GM19035 (cell line): ENCODE data around the gene TCF7L2.

Source experiments
- ATAC-seq: cut with Tn5 transposase; IDR thresholded peaks from one replicate; pipeline ENCODE4 v1.9.1; 2021; ENCODE audit not compliant: unreplicated experiment

The TCF7L2 gene

DNA sequence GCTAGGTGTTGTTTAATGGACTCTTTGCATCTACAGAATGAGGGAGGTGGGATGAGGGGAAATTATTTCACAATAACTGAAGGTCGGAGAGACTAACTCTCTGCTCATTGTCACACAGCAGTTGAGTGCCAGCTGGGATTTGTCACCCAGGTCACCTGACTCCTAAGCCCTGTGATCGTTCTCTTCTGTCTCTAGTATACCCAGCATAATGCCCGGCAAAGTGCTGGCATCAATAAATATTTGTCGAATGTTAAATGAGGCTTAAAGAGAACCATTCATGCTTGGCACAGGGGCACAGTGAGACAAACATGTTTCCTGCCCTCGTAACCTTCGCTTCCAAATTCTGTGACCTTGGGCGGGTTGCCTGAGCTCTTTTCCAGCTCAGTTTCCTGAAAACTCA is 70.8 kb downstream of the TCF7L2 start:
- ATAC-seq: no peak

DNA sequence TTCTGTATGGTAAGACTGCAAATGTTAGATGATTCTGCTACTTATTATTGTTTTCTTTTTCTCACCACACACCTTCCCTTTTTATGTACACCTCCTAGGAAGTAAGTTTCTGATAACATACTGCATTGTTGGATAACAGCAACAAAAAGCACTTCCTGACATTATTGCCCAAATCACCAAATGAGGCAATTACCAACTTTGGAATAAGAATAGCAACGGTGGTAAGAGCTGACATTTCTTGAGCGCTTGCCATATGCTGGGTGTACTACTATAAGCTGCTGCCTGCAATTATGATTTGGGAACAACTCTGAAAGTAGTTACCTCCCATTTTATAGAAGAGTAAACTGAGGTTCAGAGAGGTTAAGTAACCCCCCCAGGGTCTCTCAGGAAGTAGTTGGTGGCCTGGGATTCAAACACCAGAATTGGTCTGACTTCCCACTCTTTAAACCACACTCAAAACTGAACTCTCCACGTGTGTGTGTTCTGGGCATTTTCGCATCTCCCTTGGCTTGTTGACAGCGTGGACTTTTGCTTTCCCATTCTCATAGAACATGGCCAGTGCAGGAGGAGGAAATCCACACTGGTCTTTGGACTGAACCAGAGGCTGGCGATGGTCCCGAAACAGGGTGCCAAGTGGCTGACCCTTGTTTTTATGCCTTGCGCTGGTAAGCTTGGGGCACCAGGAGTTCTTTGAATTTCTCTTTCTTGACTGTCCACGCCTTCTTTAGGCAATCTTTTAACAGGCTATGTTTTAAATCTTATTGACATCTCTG is 71.4 kb downstream of the TCF7L2 start:
- no peak for ATAC-seq

DNA sequence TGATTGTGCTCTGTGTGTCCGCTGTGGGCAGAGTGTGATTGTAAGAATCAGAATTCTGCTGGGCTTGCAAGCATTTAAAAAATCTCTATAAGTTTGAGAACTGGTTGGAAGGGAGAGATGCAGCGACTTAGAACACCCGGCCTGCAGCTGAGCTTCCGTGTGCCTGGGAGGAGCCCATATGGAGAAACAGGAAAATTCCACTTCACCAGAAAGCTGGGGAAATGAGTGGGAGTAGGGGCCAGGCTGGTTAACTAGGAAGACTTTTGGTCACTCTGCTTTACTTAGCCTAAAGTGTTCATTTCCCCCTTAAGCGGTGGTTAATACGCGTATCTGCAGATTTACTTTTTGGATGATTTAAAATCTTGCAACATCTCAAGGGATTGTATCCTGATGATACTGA is 72.2 kb downstream of the TCF7L2 start:
- no peak for ATAC-seq

DNA sequence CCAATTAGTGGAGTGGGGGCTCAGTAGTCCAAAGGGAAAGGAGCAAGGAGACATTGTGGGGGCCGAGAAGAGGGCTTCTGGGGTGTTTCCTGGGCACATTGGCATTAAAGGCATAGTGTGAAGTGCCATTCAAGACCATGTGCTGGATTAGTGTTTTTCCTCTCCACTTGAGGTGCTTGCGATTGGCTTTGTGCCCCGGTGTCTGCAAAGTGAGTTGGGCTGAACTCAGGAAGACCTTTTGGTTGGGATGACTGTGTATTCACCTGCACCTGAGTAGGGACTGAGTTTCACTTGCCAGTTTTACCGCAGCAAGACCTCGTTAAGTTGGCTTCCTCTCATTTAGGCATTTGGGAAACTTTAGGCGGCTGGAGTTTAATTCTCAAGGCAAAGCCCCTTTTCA is 73.0 kb downstream of the TCF7L2 start:
- ATAC-seq: no peak

DNA sequence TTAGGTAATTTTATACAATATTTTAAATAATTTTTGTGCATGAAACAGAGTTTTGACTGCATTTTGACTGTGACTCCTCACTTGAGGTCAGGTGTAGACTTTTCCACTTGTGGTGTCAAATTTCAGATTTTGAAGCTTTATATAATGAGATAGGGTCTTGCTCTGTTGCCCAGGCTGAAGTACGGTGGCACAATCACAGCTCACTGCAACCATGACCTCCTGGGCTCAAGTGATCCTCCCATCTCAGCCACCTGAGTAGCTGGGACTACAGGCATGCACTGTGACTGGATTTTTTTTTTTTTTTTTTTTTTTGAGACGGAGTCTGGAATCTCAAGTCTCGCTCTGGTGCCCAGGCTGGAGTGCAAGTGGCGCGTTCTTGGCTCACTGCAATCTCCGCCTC is 74.9 kb downstream of the TCF7L2 start:
- no peak for ATAC-seq

DNA sequence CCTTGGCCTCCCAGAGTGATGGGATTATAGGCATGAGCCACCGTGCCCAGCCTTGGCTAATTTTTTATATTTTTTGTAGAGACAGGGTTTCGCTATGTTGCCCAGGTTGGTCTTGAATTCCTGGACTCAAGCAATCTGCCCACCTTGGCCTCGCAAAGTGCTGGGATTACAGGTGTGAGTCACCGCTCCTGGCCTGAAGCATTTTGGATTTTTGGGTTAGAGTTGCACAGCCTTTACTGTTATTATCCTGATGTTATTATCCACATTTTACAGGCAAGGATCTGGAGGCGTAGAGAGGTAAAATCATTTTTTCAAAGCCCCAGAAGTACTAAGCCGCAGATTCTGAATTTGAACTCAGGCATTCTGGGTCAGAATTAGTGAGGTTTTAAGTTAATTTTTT is 75.4 kb downstream of the TCF7L2 start:
- ATAC-seq: no peak

DNA sequence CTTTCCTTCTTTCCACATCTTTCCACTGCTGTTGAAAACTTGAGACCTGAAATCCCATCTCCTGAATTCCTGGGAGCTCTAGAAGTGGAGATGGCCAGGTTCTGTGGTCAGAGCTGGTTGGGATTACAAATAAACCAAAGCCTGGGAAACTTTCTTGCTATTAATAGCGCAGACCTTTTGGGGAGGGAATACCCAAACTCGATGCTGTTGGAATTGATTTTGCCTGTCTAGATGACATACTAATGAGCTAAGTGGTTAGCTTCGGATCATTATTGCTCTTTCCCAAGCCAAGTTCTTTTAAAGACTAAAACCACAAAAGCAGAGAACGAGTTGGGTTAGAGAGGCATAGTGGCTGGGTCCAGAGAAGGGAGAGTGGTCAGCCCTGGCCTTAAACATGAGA is 76.6 kb downstream of the TCF7L2 start:
- no peak for ATAC-seq

DNA sequence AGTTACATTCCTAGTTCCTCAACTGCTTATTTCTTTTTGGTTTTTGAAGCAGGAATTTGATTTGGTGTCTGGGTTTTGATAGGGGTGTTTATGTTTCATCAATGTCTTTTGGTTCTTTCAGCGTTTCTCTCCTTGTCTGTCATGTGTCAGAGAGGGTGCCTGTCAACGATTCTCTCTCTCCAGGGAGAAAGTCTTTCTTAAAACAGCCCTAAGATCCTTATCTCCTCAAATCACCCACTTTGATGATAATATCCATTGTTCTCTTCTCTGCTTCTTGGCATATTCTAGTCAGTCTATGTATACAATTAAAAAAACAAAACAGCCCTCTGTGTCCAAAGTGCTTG is 77.2 kb downstream of the TCF7L2 start:
- no peak for ATAC-seq

DNA sequence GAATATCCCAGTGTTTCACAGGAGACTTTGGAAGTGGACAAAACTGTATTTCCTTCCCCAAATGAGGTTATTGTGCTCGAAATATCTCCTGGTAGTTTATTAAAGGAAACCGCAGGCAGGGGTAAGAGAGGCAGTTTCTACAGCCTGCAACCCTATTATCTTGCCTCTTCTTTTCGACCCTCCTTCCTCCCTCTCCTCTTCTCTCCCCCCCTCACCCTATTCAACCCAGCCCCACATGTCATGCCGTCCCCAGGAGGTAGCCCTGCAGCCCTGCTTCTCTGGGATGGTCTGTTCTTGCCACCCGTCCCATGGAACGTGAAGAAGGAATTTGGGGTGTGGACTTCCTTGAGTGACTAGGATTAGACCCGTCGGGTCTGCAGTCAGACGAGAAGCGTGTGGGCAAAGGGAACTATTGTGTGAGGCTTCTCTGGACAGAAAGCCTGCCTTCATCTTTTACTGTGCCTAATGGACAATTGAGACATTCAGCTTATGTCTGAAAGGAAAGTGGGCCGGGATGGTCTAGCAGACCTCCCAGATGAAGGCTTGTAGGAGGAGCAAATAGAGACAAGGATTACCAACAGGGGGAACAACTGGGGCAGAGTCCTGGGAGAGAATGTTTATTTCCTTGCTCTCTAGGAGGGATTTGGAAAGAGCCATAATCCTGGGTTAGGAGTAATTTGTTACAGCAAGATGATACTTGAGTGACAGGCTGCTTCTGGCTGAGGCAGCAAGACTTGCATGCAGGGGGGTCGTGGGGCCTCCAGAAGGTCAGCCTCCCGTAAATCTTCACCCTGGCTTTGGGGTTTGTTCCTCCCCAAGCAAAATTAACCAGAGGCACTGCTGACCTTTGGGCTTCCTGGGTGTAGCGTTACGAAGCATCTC is 77.8 kb downstream of the TCF7L2 start:
- no peak for ATAC-seq

DNA sequence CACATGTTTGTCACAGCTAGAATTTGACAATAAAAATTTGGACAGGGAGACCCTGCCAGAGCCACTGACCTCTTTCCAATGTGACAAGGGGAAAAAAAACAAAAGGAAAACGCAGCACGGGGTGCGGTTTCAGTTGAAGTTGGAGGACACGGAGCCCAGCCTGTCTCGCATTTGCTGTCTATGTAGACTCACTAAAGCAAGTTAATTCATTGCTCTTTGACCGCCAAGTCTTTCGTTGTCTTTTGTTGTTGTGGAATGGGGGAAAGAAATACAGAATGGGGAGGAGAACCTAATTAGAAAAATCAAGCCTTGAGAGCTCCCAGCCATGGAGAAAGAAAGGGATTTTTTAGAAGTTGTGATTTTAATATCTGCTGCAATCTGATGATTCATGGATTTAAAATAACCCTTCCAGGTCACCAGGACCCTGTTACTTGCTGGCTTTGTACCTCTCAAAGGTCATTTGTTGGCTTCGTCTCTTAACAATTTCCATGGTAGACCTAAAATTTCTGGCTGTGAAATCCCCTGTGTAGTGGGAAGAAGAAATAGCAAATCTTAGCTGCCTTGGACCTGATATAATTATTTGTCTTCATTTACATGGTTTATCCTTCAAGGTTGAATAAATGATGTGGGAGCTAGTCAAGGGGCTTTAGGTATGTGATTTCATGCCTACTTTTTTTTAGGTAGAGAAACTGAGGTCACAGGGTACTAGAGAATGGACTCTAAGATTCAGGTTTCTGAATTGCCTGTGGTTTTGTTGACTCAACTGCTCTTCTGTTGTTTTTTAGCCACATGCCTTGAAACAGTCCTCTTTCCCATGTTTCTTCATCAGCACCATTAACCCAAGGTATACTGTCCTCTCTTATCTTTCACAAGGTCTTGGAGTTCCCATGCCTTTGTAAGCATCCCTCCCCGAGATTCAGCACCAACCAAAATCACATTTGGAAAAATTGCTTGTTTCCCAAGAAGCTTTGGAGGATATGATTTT is 78.7 kb downstream of the TCF7L2 start:
- no peak for ATAC-seq

DNA sequence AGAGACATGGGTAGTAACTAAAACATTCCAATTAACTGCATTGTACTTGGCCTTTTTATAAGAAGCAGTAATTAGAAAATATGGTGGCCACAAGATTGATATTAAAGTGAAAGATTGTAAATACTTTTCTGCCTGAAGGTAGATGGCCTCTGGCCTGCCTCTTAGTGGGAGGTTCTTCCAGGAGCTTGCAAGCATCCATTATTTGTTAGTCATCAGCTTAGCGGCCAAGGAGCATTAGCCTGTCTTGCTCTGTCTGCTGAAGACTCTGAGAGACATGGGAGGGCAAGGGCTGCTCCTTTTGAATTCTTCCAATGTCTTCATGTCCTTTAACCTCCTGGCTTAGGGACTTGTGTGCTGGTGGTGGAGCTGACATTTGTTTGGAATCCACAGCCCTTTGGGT is 80.4 kb downstream of the TCF7L2 start:
- no peak for ATAC-seq

DNA sequence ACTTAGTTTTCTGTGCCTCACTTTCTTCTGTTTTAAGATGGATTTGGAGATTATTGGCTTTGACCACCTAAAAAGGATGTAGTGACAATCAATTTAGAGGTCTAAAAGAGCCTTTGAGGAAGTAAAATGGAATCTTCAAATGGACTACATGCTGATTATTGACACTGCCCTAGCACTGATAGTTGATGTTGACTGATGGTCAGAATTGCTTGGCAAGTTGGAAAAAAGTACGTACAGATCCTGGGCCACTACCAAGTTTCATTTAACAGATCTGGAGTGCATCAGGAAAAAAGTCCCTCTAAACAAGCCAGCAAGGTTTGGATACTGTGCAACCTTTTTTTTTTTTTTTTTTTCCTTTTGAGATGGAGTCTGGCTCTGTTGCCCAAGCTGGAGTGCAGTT is 81.1 kb downstream of the TCF7L2 start:
- no peak for ATAC-seq

DNA sequence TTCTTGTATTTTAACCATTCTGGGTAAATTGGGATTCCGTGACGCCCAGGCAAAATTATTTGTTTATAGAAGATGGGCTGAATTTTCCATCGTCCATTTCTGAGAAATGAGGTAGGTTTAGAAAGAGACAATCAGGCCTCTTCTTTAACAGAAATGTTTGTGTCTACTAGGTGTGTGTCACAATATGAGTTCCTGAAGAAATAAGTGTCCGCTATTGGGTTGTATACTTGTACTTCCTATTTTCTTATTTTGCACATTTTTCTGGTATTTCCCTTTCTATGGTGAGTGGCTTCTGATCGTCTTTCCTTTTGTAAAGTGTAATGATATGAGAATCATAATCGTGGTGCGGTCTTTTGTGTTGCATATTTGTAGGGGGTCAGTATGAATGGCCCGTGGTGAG is 83.9 kb downstream of the TCF7L2 start:
- ATAC-seq: no peak

DNA sequence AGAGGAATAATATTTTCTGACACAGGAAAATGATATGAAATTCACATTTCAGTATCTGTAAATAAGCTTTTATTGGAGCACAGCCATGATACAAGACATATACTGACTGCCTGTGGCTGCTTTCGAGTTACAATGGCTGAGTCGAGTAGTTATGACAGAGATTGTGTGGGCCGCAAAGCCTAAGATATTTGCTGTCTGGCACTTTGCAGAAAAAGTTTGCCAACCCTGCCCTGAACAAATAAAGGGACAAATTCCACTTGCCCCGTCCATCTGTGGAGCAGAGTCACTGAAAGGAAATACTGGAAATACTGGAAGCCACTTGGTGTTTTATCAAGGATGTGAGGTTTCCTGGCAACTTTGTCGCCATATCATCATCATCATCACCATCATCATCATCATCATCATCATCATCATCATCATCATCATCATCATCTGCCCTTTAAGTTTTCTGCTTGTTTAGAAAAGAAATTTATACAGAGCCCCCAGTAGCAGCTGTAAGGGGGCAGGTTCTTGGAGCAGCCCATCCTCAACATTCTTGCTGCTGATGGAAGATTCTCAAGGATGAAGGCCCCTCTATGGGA is 85.8 kb downstream of the TCF7L2 start:
- ATAC-seq: no peak

DNA sequence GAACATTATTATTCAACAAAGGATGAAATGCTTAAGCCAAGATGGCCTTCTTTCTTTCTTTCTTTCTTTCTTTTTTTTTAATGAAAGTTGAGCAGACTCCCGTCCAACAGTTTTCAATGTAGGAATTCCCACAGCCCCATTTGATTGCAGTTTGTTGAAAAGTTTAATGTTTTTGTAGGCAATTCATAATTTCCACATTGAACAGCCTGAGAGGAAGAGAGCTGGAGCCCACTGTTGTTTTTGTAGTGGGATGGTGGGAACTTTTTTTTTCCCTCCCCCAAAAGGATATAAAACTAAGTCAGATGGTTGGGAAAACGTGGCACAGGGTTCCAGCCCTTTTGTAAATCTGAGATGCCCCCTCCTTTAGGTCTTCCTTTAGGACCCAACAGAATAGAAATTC is 86.6 kb downstream of the TCF7L2 start:
- no peak for ATAC-seq

DNA sequence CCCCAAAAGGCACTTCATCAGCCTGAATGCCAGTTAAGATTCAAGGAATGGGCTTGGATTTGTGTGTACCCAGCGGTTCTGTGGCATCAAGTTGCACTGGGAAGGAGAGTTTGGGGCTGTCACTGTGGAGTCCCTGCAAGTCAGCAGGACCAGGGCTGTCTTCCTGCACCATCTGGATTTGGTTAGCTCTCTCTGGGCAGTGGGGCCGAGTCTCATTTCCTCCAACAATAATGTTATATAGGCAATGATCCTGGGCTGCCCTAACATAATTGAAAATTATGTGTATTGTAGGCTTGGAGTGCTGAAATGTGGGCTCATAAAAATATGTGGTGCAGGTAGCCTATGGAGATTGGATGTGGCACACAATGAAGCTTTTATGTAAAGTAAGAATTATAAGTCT is 87.2 kb downstream of the TCF7L2 start:
- no peak for ATAC-seq

DNA sequence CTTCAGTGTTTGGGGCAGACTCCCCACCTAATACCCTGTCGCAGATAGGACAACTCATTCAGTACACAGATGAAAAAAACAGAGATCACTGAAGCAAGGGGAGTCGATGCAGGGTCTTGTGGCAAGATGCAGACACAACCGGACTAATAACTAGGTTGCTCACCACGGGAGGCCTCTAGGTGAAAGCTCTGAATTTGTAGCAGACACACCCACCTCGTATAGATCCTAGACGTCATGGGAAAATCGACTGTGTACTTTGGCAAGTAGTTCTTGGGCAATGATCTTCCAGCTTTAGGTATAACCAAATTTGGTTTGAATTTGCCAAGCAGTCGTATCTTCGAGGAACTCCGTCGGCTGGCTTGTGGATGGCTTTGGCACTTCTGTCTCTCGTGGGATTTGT is 88.1 kb downstream of the TCF7L2 start:
- no peak for ATAC-seq

DNA sequence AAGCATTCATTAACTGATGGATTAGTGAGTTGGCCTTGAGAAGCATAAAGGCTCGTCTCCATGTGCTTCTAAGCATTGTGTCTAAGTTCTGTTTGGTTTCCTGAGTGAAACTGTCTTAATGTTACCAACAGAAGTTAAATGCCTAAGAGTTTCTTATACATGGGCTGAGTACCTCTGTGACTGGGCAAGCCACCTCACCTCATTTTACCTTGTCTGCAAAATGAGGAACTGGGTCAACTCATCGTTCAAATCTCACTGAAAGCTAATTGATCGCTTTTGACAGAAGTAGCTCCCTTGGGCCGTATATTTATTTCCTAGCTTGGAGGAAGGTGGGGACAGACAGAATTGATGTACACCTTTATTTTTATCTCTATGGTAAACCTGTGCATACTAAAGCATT is 88.9 kb downstream of the TCF7L2 start:
- ATAC-seq: no peak

DNA sequence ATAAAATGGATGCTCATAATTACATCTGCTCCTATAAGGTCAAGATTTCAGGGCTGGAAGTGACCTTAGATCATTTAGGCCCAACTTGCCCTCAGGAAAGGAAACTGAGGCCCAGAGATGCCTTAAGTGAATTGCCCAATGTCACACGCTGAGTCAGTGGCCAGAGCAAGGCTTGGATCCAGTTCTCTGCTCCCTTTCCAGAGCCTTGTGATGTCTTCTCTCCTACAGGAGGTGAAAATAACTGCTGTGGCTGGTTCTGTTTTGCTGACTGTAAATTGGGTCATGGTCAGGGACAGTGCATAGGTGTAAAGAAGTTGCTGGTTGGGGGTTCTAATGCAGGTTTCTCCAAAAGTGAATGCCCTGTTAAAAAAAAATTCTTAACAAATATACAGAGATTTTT is 91.3 kb downstream of the TCF7L2 start:
- no peak for ATAC-seq

DNA sequence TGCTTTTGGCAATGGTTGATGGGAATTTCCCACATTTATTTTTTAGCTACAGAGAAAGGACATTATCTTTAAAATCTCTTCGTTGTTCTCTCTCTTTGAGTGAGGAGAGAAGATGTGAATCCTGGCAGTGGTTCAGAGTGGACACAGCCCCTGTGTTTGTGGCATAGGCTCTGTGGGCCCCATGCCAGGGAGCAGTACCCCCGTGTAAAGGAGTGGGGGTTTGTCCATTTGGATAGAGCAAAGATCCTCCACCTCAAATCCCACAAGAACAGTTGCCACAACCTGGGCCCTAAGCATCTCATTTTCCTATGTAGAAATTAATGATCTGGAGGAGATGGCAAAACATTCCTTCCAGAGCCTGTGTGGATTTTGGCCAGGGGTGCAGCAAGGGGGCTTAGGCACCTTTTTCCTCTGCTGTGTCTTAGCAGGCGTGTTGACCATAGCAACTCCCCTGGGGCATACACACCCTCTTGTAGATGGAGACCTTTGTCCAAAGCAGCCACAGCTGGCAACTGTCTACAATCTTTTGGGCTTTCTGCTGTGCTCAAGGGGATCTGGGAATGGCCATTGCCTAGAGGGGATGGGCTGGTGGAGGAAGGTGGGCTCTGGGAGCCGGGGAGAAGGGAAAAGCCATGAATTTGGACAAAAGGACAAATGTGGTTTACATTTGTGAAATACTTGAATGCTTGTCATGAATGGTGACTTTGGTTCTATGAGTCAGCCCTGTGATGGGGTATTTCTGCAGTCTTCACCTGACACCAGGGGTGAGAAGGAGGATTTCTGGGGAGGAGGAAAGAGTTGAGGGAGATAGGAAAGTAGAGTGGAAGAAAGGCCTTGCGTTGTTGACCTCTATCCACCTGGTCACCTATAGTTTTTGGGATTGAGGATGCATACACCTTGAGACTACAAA is 92.0 kb downstream of the TCF7L2 start:
- no peak for ATAC-seq
